GM19239 (cell line): ENCODE data around the gene CCL28.

Experiments used
- DNase-seq: peaks from one replicate; pipeline ENCODE4 v3.0.0; 2011; ENCODE audit warnings: low spot score; ENCODE audit not compliant: insufficient read length
- FAIRE-seq: peaks from 2 replicates; lab custom pipeline; 2011; peaks lifted over from hg19 to GRCh38; lab: Jason Lieb, UNC

Gene CCL28

DNA sequence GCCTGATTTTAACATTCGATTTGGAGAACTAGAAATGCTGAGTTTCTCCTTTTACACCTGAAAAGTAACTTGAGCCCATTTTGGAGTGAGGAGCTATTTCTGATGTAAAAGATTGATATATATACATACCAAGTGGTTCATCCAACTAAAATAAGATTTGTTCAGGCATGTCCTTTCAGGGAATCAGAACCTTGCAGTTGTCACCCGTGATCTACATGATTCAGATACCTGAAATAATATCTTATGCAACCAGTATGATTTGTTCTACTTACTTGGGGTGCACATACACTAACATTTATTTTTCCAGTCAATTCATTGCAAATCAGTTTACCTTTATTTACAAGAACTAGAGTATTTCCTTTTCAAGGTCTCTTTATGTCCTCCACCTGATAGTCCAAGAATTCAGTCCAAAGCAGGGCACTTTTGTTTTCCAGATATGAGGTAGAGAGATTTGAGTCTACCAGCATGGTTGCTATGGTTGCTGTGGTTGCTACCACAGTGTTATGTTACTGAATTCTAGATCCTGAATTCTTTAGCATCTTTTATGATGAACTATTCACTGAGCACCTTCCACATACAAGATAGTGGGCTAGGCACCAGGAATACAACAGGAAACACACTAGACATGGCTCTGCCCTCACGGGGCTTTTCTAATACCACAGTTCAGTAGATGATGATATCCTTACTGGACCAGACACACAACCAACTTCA is 49.3 kb downstream of the CCL28 start:
- no peak for FAIRE-seq
- no peak for DNase-seq

GRCh38 chr5:43358726-43359125 is 53.5 kb downstream of the CCL28 start:
- FAIRE-seq (no peak), DNase-seq (no peak)

GRCh38 chr5:43358301-43358700 is 53.9 kb downstream of the CCL28 start:
- DNase-seq = no peak
- no peak for FAIRE-seq

GRCh38 chr5:43357878-43358281 is 54.3 kb downstream of the CCL28 start:
- no peak for DNase-seq
- no peak for FAIRE-seq

GRCh38 chr5:43357067-43357466 is 55.1 kb downstream of the CCL28 start:
- DNase-seq = no peak
- FAIRE-seq = no peak

- DNase-seq = no peak
- FAIRE-seq = no peak
These were observed 57.4 kb downstream of the CCL28 start for GRCh38 chr5:43354774-43355173.

- no peak for DNase-seq
- FAIRE-seq = no peak
These were observed 58.5 kb downstream of the CCL28 start for GRCh38 chr5:43353668-43354067.

DNA sequence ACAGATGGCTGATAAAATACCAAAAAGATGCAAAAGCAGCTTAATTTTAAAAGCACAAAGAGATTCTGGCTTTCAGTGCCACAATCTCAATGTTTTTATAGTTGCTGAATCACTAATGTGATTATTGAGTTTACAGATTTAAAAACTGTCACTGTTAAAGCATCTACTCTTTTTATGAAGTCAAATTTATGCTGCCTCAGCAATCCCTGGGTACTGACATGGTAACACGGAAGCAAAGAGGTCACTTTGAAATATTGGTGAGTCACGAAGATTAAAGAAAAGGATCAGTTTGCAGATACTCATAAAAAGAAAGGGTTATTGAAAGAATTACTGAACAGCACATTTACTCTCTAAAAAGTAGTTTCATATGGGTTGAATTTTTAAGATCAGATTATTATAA is 59.3 kb downstream of the CCL28 start:
- FAIRE-seq (no peak), DNase-seq (no peak)

DNA sequence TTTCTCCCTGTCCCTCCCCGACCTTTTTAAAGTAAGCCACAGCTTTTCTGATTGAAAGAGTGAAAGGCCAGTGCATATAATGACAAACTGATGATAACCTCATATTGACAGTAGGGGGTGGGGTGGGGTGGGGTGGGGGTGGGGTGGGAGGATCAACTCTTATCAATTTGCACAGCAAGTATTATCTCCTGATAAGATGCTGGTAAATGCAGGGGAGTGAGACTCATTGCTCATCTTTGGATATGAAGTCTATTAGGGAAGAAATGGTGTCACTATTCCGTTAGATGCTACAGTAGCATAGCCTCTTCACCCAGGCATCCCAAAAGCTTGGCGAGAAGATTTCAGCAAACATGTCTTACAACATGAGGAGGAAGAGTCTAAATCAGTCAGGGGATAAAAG is 60.1 kb downstream of the CCL28 start:
- DNase-seq (no peak), FAIRE-seq (no peak)

DNA sequence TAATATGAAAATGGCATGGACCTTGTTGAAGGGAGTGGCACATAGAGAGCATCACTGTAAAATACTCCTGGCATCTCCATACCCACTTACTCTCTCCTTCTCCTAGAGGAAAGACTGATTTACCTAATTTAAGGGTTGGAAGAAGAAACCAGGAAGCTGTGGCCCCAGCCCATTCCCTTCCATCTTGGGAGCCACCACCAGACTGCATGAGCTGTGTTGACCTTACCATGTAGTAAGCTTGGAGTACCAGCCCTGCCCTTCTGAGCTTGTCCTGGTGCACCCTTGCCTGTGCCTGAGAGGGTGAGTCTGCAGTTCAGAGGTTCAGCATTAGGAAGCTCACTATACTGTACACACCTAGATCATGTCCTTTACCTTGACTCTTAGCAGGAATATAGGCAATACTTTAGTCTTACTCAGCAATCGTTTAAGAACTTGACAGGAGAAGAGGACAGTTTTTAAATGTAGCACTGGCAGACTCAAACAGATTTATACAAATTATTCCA is 63.3 kb downstream of the CCL28 start:
- FAIRE-seq (no peak), DNase-seq (no peak)

- DNase-seq = no peak
- no peak for FAIRE-seq
These were observed 64.0 kb downstream of the CCL28 start for GRCh38 chr5:43348207-43348606.

DNA sequence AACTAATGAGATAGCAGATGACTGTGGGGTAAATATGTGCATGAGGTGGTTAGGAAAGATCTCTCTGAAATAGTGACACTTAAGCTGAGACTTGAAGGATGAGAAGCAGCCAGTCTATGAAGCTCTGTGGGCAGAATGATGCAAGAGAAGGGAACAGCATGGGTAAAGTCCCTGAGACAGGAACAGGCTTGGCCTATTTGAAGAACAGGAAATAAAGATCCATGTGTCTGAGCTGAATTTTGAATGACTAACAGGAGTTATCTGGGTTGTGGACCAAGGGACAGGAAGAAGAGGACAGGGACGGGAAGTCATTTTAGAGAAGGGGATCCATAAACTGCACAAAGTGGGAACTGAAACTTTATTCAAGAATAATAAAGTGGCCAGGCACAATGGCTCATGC is 73.3 kb downstream of the CCL28 start:
- DNase-seq = no peak
- FAIRE-seq = no peak

DNA sequence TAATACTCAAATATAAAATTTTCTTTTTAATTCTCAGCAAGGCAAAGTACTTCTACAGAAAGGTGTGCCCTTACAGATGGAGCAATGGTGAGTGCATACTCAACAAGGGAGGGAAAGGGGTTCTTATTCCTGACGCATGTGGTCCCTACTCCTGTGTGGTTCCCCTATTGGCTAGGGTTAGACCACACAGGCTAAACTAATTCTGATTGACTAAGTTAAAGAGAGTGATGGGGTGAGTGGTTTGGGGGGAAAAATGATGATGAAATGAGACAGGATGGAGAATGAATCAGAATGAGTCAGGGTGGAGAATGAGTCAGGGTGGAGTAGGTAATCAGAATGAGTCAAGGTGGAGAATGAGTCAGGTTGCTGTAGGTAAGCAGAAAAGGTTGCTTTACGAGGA is 76.0 kb downstream of the CCL28 start:
- FAIRE-seq = no peak
- no peak for DNase-seq

DNA sequence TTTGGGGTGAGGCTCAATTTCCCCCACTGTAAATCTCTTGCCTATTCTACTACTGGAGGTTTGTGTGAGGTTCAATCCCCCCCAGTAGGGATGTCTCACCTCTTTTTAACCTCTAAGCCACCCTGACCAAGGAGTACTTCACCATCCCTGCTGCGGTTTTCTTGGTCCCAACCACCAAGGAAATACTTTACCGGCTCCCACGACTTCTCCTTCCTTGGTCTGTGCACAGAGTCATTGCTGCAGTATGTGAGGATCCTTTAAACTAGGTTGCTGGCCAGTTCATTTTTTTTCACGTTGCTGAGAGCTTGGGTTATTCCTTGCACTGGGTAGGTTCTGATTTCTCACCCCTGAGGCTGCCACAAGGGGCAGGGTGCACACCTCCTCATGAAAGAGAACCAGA is 76.5 kb downstream of the CCL28 start:
- FAIRE-seq (no peak), DNase-seq (no peak)

DNA sequence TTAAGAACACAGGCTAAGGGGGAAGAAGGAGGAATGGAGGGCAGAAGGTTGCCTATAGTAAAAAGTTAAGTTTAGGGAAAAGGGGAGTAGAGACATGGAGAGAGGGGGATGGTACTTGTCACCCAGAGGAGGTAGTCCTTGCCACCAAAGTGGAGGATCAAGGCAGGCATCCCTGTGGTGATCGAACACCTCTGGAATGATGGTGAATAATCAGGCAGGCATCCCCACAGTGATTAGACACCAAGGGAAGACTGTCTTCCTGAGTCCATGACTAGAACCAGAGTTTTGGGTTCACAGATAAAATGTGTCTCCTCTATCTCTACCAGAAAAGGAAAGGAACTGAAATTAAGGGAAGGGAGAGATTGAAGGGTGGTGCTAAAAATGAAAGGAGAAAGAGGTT is 79.8 kb downstream of the CCL28 start:
- DNase-seq (no peak), FAIRE-seq (no peak)
